ENCODE measurements around the gene TNFRSF25. TPM values are rescaled to one million over a fixed set of nuclear protein-coding genes. Genes with fewer than 3 reads are reported as not detected.

Gene TNFRSF25
- total and polyA plus RNA-seq, 2 of the 8 experiments (the other 6 are each of a cell fraction or from before 2014, with no cell fraction given), result 10.7 to 19.5 TPM

- TF ChIP-seq CHD7 (IDR thresholded peaks at IDR 0.05; ENCODE audit: insufficient replicate concordance, low read length) (no peak), ATF2 (IDR thresholded peaks at IDR 0.05; ENCODE audit: low read length) (no peak), SRF (IDR thresholded peaks at IDR 0.05; ENCODE audit: low read depth, low read length) (no peak), E2F6 (IDR thresholded peaks at IDR 0.05) (no peak), MAX (IDR thresholded peaks at IDR 0.05) (no peak), JUN (IDR thresholded peaks at IDR 0.05; ENCODE audit: low read depth, low read length) (no peak), POLR2AphosphoS5 (IDR thresholded peaks at IDR 0.05; ENCODE audit: low read depth, low read length) (no peak), POU5F1 (IDR thresholded peaks at IDR 0.05; ENCODE audit: low read depth, low read length) (no peak), TCF12 (IDR thresholded peaks at IDR 0.05; ENCODE audit: low read depth, low read length) (no peak), KDM5A (IDR thresholded peaks at IDR 0.05; ENCODE audit: low read length) (no peak)
Observed at GRCh38 chr1:6416295-6416656, 49.7 kb downstream of the TNFRSF25 start (continued).

Data from H1 (cell line).